ENCODE measurements around the gene ITPR1. TPM values are rescaled to one million over a fixed set of nuclear protein-coding genes. Genes with fewer than 3 reads are reported as not detected.
"Not testable (repeated sequence)": the region's sequence is repeated elsewhere in the genome, so short reads cannot be mapped to it uniquely, and the experiment has no call there.

Gene ITPR1
- total RNA-seq, 1 donor from 2014 or later, result 251 TPM

- DNase-seq (ENCODE audit: low spot score), result no peak
Measured at GRCh38 chr3:4593014-4593413, 99.9 kb downstream of the ITPR1 start.

GRCh38 chr3:4595710-4596113 lies 102.6 kb downstream of the ITPR1 start:
- no peak for DNase-seq (ENCODE audit: low spot score)

GRCh38 chr3:4596612-4597011 lies 103.5 kb downstream of the ITPR1 start:
- no peak for DNase-seq (ENCODE audit: low spot score)

- DNase-seq (ENCODE audit: low spot score), result peak; percentile 76
Measured at GRCh38 chr3:4597208-4597985, 104.2 kb downstream of the ITPR1 start.

- DNase-seq (ENCODE audit: low spot score), result not testable (repeated sequence)
Measured at GRCh38 chr3:4598232-4598631, 105.1 kb downstream of the ITPR1 start.

GRCh38 chr3:4599612-4600011 lies 106.5 kb downstream of the ITPR1 start:
- DNase-seq (ENCODE audit: low spot score), result no peak

GRCh38 chr3:4600493-4600892 lies 107.3 kb downstream of the ITPR1 start:
- DNase-seq (ENCODE audit: low spot score), result no peak

- no peak for DNase-seq (ENCODE audit: low spot score)
Measured at GRCh38 chr3:4601892-4602291, 108.7 kb downstream of the ITPR1 start.

- DNase-seq (ENCODE audit: low spot score), result no peak
Measured at GRCh38 chr3:4604693-4605092, 111.5 kb downstream of the ITPR1 start.

GRCh38 chr3:4606911-4607310 lies 113.8 kb downstream of the ITPR1 start:
- peak; percentile 59 for DNase-seq (ENCODE audit: low spot score)

GRCh38 chr3:4613366-4613765 lies 120.2 kb downstream of the ITPR1 start:
- no peak for DNase-seq (ENCODE audit: low spot score)

- DNase-seq (ENCODE audit: low spot score), result no peak
Measured at GRCh38 chr3:4614070-4614469, 120.9 kb downstream of the ITPR1 start.

- DNase-seq (ENCODE audit: low spot score), result no peak
Measured at GRCh38 chr3:4614927-4615326, 121.8 kb downstream of the ITPR1 start.

- DNase-seq (ENCODE audit: low spot score), result no peak
Measured at GRCh38 chr3:4615750-4616149, 122.6 kb downstream of the ITPR1 start.

GRCh38 chr3:4623421-4623999 lies 130.4 kb downstream of the ITPR1 start:
- DNase-seq (ENCODE audit: low spot score), result no peak

GRCh38 chr3:4627651-4628375 lies 134.7 kb downstream of the ITPR1 start:
- no peak for DNase-seq (ENCODE audit: low spot score)

GRCh38 chr3:4629095-4630007 lies 136.2 kb downstream of the ITPR1 start:
- no peak for DNase-seq (ENCODE audit: low spot score)

- peak; percentile 77 for DNase-seq (ENCODE audit: low spot score)
Measured at GRCh38 chr3:4633078-4634004, 140.2 kb downstream of the ITPR1 start.

GRCh38 chr3:4634894-4635293 lies 141.7 kb downstream of the ITPR1 start:
- DNase-seq (ENCODE audit: low spot score), result no peak

GRCh38 chr3:4637265-4637664 lies 144.1 kb downstream of the ITPR1 start:
- DNase-seq (ENCODE audit: low spot score), result no peak
